M059J (cell line): ENCODE results near the gene SGF29. TPM values are rescaled to one million over a fixed set of nuclear protein-coding genes. Genes with fewer than 3 reads are reported as not detected.

ENCODE experiments used
- total RNA-seq: library from RNA; depleted of rRNA; stranded (reverse); fragments of >200 nt; shearing (Covaris generic); gene quantifications from 2 replicates; pipeline ENCODE4 v1.2.3, GENCODE V29; 2014; rRNA removed

Gene SGF29
- total RNA-seq, 1 experiment from 2014 or later, result 16.7 TPM

Other genes with a start within 250 kb of the SGF29 start
- 0.07 and 0.42 TPM in 2 replicates for gene NPIPB6, start 190.4 kb upstream of the SGF29 start, total RNA-seq
- 21.7 and 39.4 TPM in 2 replicates for gene EIF3CL, start 150.1 kb upstream of the SGF29 start, total RNA-seq
- not detected in 2 replicates for gene NPIPB7, start 81.6 kb upstream of the SGF29 start, total RNA-seq
- gene CLN3, start 61.8 kb upstream of the SGF29 start, total RNA-seq, result 19.5 and 21.3 TPM in 2 replicates
- not detected in 2 replicates for gene APOBR, start 59.3 kb upstream of the SGF29 start, total RNA-seq
- gene IL27, start 47.1 kb upstream of the SGF29 start, total RNA-seq, result not detected in 2 replicates
- 1.1 and 3.5 TPM in 2 replicates for gene NUPR1, start 14.9 kb upstream of the SGF29 start, total RNA-seq
- not detected in 2 replicates for gene SULT1A2, start 43.1 kb downstream of the SGF29 start, total RNA-seq
- gene SULT1A1, start 56.1 kb downstream of the SGF29 start, total RNA-seq, result 0.91 and 1.2 TPM in 2 replicates
- gene NPIPB8, start 84.1 kb downstream of the SGF29 start, total RNA-seq, result not detected in 2 replicates
- gene EIF3C, start 157.5 kb downstream of the SGF29 start, total RNA-seq, result 21.4 and 41.2 TPM in 2 replicates
- not detected in 2 replicates for gene NPIPB9, start 197.9 kb downstream of the SGF29 start, total RNA-seq